HG03066 (cell line): ENCODE results near the gene UACA.
"Not testable (repeated sequence)": the region's sequence is repeated elsewhere in the genome, so short reads cannot be mapped to it uniquely, and the experiment has no call there.

ENCODE experiments used
- ATAC-seq: cut with Tn5 transposase; IDR thresholded peaks from one replicate; pipeline ENCODE4 v1.9.1; 2021; ENCODE audit warnings: low read depth; ENCODE audit not compliant: unreplicated experiment

Gene UACA

DNA sequence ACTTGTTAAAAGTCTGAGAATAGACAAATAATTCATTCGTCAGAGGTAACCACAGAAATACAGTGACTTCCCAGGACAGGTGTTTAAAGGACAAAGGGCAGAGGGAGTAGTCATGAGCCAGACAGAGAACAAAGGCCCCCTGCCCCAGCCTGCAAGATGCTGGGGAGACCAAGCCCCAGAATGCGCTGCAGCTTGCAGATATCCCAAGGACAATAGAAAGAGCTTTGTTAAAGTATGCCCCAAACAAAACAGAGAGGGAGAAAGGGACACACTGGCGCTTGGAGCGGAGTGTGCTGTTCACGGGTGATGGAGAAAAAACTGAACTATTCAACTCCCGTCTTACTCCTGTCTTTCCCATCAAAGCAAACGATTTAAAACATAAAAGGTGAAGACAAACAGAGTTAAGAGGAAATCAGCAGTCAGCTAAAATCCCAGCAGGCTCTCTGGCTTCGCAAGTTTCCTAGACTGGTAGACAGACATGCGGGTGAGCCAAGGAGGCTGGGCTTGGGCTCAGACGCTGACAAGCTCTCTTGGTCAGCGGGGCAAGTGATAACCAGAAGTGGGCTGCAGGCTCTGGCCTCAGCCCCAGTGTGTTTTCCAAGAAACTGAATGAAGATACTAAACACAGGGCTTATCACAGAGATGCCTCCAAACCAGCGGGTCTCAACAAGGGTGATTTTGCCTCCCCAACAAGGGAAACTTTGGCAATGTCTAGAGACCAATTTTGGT is 130.1 kb downstream of the UACA start:
- ATAC-seq, result no peak

- ATAC-seq, result no peak
Measured at GRCh38 chr15:70632491-70633102, 130.8 kb downstream of the UACA start.

DNA sequence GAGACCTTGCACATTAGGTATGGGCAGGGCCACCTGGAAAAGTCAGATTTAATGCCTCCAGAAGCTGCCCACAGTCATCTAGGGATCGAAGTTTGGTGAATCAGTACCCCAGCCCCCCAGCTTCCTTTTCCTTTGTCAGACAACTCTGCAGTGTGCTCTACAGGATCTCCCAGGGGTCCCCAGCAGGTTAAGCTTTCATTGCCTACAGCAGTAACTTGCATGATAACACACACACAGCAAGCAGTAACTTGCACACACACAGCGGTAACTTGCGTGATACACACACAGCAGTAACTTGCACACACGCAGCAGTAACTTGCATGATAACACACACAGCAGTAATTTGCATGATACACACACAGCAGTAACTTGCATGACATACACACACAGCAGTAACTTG is 131.3 kb downstream of the UACA start:
- ATAC-seq, result no peak

- ATAC-seq, result no peak
Measured at GRCh38 chr15:70629735-70630273, 133.6 kb downstream of the UACA start.

- no peak for ATAC-seq
Measured at GRCh38 chr15:70628549-70628896, 134.8 kb downstream of the UACA start.

DNA sequence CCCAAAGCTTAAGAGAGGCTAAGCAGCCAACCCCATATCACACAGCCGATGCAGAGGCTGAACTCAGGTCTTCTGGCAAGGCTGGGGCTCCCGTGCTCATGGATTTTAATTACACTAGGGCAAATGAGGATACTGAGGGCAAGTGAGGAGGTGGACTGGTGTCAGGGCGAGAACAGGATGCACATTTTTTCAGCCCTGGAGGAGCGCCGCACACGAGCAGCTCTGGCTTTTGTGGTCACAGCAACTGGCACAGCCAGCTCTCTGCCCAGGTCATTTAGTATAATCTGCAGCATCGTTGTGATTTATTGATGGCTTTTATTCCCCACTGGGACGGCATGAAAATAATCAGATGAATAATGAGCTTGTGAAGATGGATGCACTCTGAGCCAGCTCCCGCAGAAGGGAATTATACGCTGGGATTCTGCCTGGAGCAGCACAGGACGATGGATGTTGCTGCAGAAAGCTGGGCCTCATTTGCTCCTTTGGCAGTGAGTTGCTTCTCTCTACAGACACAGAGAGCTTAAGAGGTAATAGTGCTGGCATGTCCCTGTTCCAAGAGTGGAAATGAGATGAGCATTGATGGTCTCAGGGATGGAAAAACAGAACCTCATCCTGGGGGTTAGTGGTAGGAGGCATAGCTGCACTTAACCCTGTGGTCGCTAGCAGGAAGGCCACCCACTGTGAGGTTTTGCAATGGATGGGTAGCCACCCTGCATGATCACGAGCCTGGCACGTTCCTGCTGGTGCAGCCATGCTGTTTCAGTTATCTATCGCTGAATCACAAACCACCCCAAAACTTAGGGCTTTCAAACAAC is 135.4 kb downstream of the UACA start:
- no peak for ATAC-seq

DNA sequence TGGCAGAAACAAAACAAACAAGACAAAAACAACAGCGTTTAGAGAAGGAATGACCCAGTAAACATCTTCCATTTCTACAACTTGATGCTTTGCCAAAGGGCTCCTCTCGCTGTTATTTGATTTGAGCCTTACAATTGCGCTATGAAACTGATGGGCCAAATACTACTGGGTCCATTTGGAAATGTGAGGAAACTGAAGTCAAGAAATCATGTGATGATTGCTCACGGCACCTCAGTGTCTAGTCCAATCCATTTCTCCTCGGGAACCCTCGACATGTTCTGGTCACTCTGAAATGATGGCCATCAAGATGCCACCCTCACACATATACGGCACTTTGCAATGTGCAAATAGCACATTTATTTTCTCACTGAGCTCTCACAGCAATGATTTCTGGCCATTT is 136.0 kb downstream of the UACA start:
- ATAC-seq, result no peak

DNA sequence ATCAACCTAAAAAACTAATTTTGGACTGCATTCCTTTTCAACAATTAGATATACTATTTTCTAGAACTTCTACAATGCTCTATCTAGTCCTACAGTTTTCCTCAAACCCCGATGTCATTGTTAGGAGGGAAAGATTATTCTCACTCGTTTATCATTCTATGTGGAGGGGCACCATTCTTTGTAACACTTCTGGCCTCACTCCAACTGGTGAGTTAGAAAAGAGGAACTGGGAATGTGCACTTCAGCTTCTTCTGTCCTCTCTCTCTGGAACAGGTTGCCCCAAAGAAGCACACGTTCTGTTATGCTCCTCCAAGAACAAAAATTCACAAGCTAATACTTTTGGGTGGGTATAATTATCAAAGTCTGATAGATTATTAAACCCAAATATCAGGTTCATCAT is 137.9 kb downstream of the UACA start:
- no peak for ATAC-seq

DNA sequence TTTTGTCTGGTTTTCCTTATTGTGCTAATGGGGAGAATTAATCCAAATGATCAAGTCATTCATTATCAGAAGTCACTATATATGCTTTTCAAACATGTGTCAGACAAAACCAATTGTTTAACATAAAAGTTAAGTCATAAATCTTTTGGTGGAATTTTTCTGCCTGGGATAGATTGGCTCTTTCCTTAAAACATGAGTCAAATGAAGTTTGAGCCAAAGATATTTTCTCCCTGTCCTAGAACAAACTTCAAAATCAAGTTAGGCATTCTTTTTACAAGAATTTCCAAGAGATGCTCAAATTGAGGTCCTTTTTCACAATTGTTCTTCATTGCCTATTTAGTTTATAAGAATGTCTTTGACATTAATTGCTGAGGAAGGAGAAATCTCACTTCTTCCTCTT is 138.3 kb downstream of the UACA start:
- no peak for ATAC-seq

GRCh38 chr15:70618929-70619328 is 144.4 kb downstream of the UACA start:
- no peak for ATAC-seq

DNA sequence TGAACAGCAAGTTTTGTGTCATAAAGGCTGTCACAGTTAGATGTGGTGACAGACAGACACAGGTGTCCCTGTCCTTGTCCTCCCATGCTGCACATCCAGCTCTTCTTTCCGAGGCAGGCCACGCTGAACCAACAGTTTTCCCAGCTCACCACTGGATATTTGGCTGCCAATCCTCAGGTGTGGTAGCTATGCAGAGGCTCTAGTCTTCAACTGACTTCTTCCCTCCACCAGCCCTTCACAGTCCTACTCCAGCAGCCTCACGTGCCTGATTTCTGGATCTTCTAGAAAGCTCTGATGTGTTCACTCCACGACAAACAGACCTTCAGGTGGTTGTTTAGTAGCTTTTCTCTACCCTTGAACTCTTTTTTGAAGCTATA is 145.5 kb downstream of the UACA start:
- no peak for ATAC-seq

- no peak for ATAC-seq
Measured at GRCh38 chr15:70617076-70617910, 146.1 kb downstream of the UACA start.

DNA sequence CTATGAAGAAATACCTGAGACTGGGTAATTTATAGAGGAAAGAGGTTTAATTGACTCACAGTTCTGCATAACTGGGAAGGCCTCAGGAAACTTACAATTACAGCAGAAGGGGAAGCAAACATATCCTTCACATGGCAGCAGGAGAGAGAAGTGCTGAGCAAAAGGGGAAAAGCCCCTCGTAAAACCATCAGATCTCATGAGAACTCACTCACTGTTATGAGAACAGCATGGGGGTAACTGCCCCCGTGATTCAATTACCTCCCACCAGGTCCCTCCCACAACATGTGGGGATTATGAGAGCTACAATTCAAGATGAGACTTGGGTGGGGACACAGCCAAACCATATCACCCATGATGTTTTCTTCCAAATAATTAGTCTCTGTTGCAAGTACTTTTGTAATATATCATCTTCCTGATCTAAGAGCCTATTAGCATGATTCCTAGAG is 147.0 kb downstream of the UACA start:
- ATAC-seq, result not testable (repeated sequence)

GRCh38 chr15:70615435-70616310 is 147.7 kb downstream of the UACA start:
- ATAC-seq, result no peak

DNA sequence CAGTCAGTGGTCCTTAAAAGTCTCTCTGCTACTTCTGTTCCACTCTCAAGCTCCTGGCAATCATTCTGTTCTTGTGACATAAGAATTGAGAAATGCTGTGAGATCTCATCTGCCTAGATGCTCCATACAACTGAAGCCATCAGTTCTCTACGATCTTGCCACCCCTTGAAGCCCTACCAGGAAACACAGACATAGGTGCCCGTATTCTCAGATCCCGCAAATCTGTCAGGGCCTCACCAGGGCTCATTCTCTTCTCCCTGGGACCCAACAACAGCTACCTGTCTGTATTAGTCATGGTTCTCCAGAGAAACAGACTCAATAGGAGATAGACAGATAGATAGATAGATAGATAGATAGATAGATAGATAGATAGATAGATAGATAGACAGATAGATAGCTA is 149.1 kb downstream of the UACA start:
- no peak for ATAC-seq

DNA sequence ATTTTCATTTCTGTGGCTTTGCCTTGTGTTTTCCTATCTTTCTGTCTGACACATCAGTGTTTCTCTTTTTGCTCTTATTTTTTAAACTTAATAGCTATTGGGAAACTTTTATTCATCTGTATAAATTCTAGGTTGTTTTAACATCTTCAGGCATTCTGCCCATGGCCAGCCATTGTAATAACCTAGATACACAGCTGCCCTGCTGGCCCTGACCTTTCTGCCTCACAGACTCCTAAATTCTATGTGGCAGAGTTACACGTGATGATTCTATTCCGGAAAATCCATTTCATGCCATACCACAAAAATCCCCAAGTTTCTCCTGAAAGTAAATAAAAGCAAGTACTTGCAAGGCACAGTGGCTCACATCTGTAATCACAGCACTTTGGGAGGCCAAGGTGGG is 150.1 kb downstream of the UACA start:
- no peak for ATAC-seq

DNA sequence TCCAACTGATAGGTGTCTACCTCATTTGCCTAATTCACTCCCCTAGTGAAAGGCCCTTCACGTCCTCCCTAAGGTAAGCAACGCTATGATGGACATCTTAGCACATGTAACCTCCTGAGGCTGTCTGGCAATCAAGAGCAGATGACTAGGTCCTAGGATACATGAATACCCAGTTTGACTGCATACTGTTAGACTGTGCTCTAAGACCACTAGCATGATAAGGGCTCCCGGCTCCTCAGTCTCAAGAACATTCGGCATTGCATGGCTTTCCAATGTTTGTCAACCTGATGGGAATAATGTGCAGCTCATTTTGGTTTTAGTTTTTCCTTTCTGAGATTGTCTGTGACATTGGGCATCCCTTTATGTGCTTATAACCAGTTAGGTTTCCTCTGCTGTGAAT is 152.1 kb downstream of the UACA start:
- no peak for ATAC-seq

DNA sequence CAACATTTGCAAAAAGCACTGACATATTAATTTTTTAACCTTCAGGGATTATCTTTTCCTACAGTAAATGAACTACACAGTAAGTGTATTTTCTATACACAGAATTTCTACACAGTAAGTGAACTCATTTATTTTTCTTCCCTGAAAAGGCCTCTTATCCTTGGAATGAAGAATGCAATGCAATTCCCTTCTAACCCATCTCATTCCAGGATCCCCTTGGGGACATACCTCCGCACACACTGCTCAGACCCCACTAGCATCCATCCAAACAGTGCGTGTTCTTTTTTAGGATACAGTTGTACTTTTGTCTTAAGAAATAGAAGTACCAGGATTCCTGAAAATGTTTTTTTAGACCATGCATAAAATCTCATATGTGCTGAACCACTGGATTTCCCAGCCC is 152.8 kb downstream of the UACA start:
- ATAC-seq, result no peak

- ATAC-seq, result no peak
Measured at GRCh38 chr15:70609889-70610288, 153.5 kb downstream of the UACA start.

DNA sequence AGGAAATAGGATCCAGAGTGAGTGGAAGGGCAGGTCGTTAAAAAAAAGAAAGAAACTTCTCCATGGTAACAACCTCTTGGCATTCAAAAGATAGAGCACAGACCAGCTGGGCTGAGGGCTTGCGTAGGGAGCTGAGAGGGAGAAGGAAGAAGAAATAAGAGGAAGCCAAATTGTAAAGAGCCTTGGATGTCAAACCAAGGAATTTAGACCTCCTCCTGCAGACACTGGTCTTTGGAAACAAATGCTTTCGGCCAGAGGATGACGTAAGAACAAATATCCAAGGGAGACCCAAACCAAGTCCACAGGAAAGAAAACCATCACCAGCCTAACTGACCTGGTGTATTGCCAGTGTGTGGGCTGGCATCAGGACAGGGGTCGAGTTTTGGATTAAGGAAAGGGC is 155.2 kb downstream of the UACA start:
- ATAC-seq, result no peak
